MCF 10A (cell line): ENCODE data around the gene FAM216A. TPM values are rescaled to one million over a fixed set of nuclear protein-coding genes. Genes with fewer than 3 reads are reported as not detected.

Experiments used
- BruUV-seq: library from RNA; stranded (reverse); fragments of 400-500 nt; replicated peaks from 2 replicates; lab custom pipeline; 2021; lab: Mats Ljungman, UMichigan
- CTCF ChIA-PET: fragments of 300-600 bp; sonication (Branson Sonifier 250); formaldehyde crosslinking; extraction: SDS; loops from one replicate; lab custom pipeline; 2021; ENCODE audit warnings: antibody characterized with exemption, inconsistent platforms; lab: Yijun Ruan, JAX
- POLR2A ChIA-PET: fragments of 300-600, 350-650 bp; sonication (Branson Sonifier 250); formaldehyde crosslinking; extraction: SDS; loops from one replicate; lab custom pipeline; 2020; ENCODE audit warnings: antibody characterized with exemption, inconsistent platforms; lab: Yijun Ruan, JAX
- DNase-seq: peaks from one replicate; pipeline ENCODE4 v3.0.0-alpha.2; 2018; ENCODE audit not compliant: unreplicated experiment
- H3K27ac Mint-ChIP-seq: one replicate; pipeline ENCODE4 v1.8.0; 2022; ENCODE audit warnings: mild to moderate bottlenecking, low read depth, mixed read lengths; ENCODE audit not compliant: unreplicated experiment
- H3K27me3 Mint-ChIP-seq: one replicate; pipeline ENCODE4 v1.8.0; 2022; ENCODE audit warnings: mixed read lengths; ENCODE audit not compliant: insufficient read depth, unreplicated experiment
- H3K36me3 Mint-ChIP-seq: one replicate; pipeline ENCODE4 v1.8.0; 2022; ENCODE audit warnings: mild to moderate bottlenecking, moderate library complexity, mixed read lengths; ENCODE audit not compliant: insufficient read depth, unreplicated experiment
- H3K4me1 Mint-ChIP-seq: one replicate; pipeline ENCODE4 v1.8.0; 2022; ENCODE audit warnings: mixed read lengths; ENCODE audit not compliant: insufficient read depth, unreplicated experiment
- H3K4me3 Mint-ChIP-seq: one replicate; pipeline ENCODE4 v1.8.0; 2022; ENCODE audit warnings: mild to moderate bottlenecking, moderate library complexity, mixed read lengths; ENCODE audit not compliant: unreplicated experiment
- H3K9me3 Mint-ChIP-seq: one replicate; pipeline ENCODE4 v1.8.0; 2022; ENCODE audit warnings: mixed read lengths; ENCODE audit not compliant: unreplicated experiment
- CTCF ChIP-seq: fragments of 200-600 bp; IDR thresholded peaks from one replicate; pipeline ENCODE4 v1.8.0; 2022; ENCODE audit warnings: antibody characterized with exemption, mild to moderate bottlenecking; ENCODE audit not compliant: unreplicated experiment
- intact Hi-C: fragments of 100-400 bp; cut with micrococcal nuclease; formaldehyde crosslinking; loops from 2 replicates; pipeline ENCODE4 v1.14.1; 2022
- total RNA-seq: library from RNA; stranded (reverse); gene quantifications from 2 replicates; pipeline ENCODE4 v1.2.3, GENCODE V29; 2022

FAM216A gene
- total RNA-seq, 1 experiment from 2014 or later = 25.8 TPM

- Mint-ChIP-seq H3K9me3 (no peaks in the 10 kb centered on the region), H3K4me1 (peaks cover 14% of the 10 kb centered on the region), H3K27ac (peak within 1 kb of the TSS; percentile 96), H3K4me3 (peak within 1 kb of the TSS; percentile 92), H3K27me3 (no peaks in the 10 kb centered on the region), H3K36me3 (peaks cover 18% of the 10 kb centered on the region)
- no peak for TF ChIP-seq CTCF
- intact Hi-C loops = loop anchor here (1.0 to 5.0 kb wide), 2 partner anchors 34 to 240 kb away; partner anchors contain the start of genes FAM216A, GPN3 and PPP1CC
- POLR2A ChIA-PET = interaction anchor here (0.5 to 5.9 kb wide), 32 partner anchors 9 to 503 kb away, joined by 3 to 117 read pairs (median 5); partner anchors contain the start of genes ANKRD13A, ARPC3, FAM216A and GPN3
- peak; percentile 98 for DNase-seq
- TSS peak; percentile 72 for BruUV-seq
- CTCF ChIA-PET = interaction anchor here (0.6 to 4.9 kb wide), 5 partner anchors 11 to 1499 kb away, joined by 3 to 45 read pairs (median 7); partner anchors contain the start of gene FAM216A
Observed at GRCh38 chr12:110501752-110502738, 33.4 kb downstream of the FAM216A start, which contains the start of the genes RAD9B and VPS29. Gene RAD9B, plus strand, starts transcription at chr12:110502331. Its CDS starts 7 bp downstream, at chr12:110502338. Gene VPS29, minus strand, starts transcription at chr12:110502111. Its CDS starts 60 bp downstream, at chr12:110502051.

GRCh38 chr12:110503432-110503831 lies 34.8 kb downstream of the FAM216A start:
- no peak for TF ChIP-seq CTCF
- no peak for DNase-seq
- Mint-ChIP-seq H3K27me3 (no peaks in the 10 kb centered on the region), H3K9me3 (no peaks in the 10 kb centered on the region), H3K4me1 (peaks cover 14% of the 10 kb centered on the region), H3K4me3 (no peak overlapping the region), H3K36me3 (peaks cover 10% of the 10 kb centered on the region), H3K27ac (no peak overlapping the region)
- no TSS peak for BruUV-seq
- ChIA-PET CTCF (interaction anchor here (1.2 to 4.9 kb wide), 4 partner anchors 9 to 98 kb away, joined by 4 to 45 read pairs (median 10); partner anchors contain the start of gene FAM216A), POLR2A (interaction anchor here (0.6 to 2.6 kb wide), 7 partner anchors 11 to 1614 kb away, joined by 3 to 18 read pairs (median 3); partner anchors contain the start of genes FAM216A and GPN3)
- intact Hi-C loops = loop anchor here (5.0 kb wide), 1 partner anchor 239 kb away; the partner anchor contains the start of gene PPP1CC

GRCh38 chr12:110505332-110505731 lies 36.7 kb downstream of the FAM216A start:
- H3K4me3 Mint-ChIP-seq = no peak overlapping the region
- no peaks in the 10 kb centered on the region for H3K27me3 Mint-ChIP-seq
- H3K36me3 Mint-ChIP-seq = peaks cover 10% of the 10 kb centered on the region
- ChIA-PET CTCF (interaction anchor here (1.2 to 1.6 kb wide), 2 partner anchors 95 to 97 kb away, joined by 3 to 12 read pairs; no protein-coding TSS in a partner anchor), POLR2A (interaction anchor here (0.6 to 0.7 kb wide), 3 partner anchors 37 to 120 kb away, joined by 3 read pairs; partner anchors contain the start of gene GPN3)
- H3K27ac Mint-ChIP-seq = no peak overlapping the region
- no peak for DNase-seq
- H3K4me1 Mint-ChIP-seq = peaks cover 6% of the 10 kb centered on the region
- no peak for TF ChIP-seq CTCF
- BruUV-seq = no TSS peak
- intact Hi-C loops = no loop called here
- no peaks in the 10 kb centered on the region for H3K9me3 Mint-ChIP-seq
